Left lung (tissue), 10 donors: ENCODE results near the gene CEMIP2. TPM values are rescaled to one million over a fixed set of nuclear protein-coding genes. Genes with fewer than 3 reads are reported as not detected.

Experiments used
- ATAC-seq: fragments of 200-7000 bp; cut with Tn5 transposase; one replicate; pipeline ENCODE4 v1.9.1; 2020; ENCODE audit warnings: moderate library complexity
- DNase-seq, 4 donors: peaks; one replicate each; pipeline ENCODE4 v3.0.0-alpha.2; 2013 to 2020
- H3K27ac ChIP-seq, 2 donors: fragments of 200-600 bp; sonication (generic) in 1 of 2; one replicate each; pipeline versions ENCODE4 v1.5.0 to v1.8.0; 2020 to 2021
- H3K27me3 ChIP-seq, 2 donors: fragments of 200-600 bp; sonication (generic) in 1 of 2; one replicate each; pipeline versions ENCODE4 v1.5.0 to v1.8.0; 2020 to 2021
- H3K36me3 ChIP-seq, 2 donors: fragments of 200-600 bp; sonication (generic) in 1 of 2; one replicate each; pipeline versions ENCODE4 v1.5.0 to v1.8.0; 2020 to 2021
- H3K4me1 ChIP-seq, 2 donors: fragments of 200-600 bp; one replicate each; pipeline ENCODE4 v1.8.0; 2021
- H3K4me3 ChIP-seq, 2 donors: fragments of 200-600 bp; sonication (generic) in 1 of 2; one replicate each; pipeline versions ENCODE4 v1.5.0 to v1.8.0; 2020 to 2021; ENCODE audit warnings: mild to moderate bottlenecking in 1 of 2
- H3K9me3 ChIP-seq, 2 donors: fragments of 200-600 bp; sonication (generic) in 1 of 2; one replicate each; pipeline versions ENCODE4 v1.5.0 to v1.8.0; 2020 to 2021
- CTCF ChIP-seq, 2 donors: fragments of 200-600 bp; sonication (generic) in 1 of 2; IDR thresholded peaks; one replicate each; pipeline versions ENCODE4 v1.5.0 to v1.8.0; 2021; ENCODE audit warnings: antibody characterized with exemption in 2 of 2
- intact Hi-C, 2 donors: fragments of 100-400 bp; cut with DNase I; formaldehyde crosslinking; loops; one replicate each; pipeline versions ENCODE4 v1.11.2 to v1.14.2; 2022
- polyA plus RNA-seq, 6 donors: library from polyadenylated mRNA; unstranded; fragments of 120-200 nt; gene quantifications; one replicate each; pipeline ENCODE4 v1.2.1, GENCODE V29; 2013; ENCODE audit not compliant: insufficient read length in 6 of 6
- total RNA-seq, 2 donors: library from RNA; stranded (reverse); fragmentation: NEBNext Ultra II Directional; extraction: Animal tissue kit (Norgen Biotek cat#: 25700); gene quantifications; one replicate each; pipeline ENCODE4 v1.2.1, GENCODE V29; 2021
- donor health status: DM: no; HTN: yes; CAD: no.
- donor health status: DM: no; HTN: no; CAD: no.

The CEMIP2 gene
- total and polyA plus RNA-seq, 8 donors, result 48.0 to 111 (median 54.4) TPM

- Histone ChIP-seq H3K4me1 (peaks cover 0 to 1% of the 10 kb centered on the region in 2 donors), H3K27me3 (peaks cover 0 to 1% of the 10 kb centered on the region in 2 donors), H3K27ac (no peak overlapping the region), H3K36me3 (no peaks in the 10 kb centered on the region), H3K9me3 (no peaks in the 10 kb centered on the region), H3K4me3 (no peak overlapping the region)
- no peak for TF ChIP-seq CTCF (IDR thresholded peaks at IDR 0.05)
- DNase-seq (peak in 1 of 4 donors; percentile 37), ATAC-seq (no peak)
- intact Hi-C loops, result no loop called here
Measured at GRCh38 chr9:71774920-71775319, 6.6 kb upstream of the CEMIP2 start.

GRCh38 chr9:71772726-71773125 lies 4.4 kb upstream of the CEMIP2 start:
- TF ChIP-seq CTCF (IDR thresholded peaks at IDR 0.05), result no peak
- no peaks in the 10 kb centered on the region for H3K9me3 ChIP-seq
- intact Hi-C loops, result no loop called here

GRCh38 chr9:71770170-71770569 lies 1.9 kb upstream of the CEMIP2 start:
- no peak for DNase-seq
- Histone ChIP-seq H3K9me3 (no peaks in the 10 kb centered on the region), H3K27ac (peak overlapping the region in 1 of 2 donors; percentile 98), H3K27me3 (peaks cover 0 to 10% of the 10 kb centered on the region in 2 donors), H3K4me3 (no peak overlapping the region), H3K4me1 (peaks cover 10 to 37% of the 10 kb centered on the region in 2 donors), H3K36me3 (no peaks in the 10 kb centered on the region)
- no peak for ATAC-seq
- TF ChIP-seq CTCF (IDR thresholded peaks at IDR 0.05), result no peak
- intact Hi-C loops, result no loop called here

More at GRCh38 chr9:71772726-71773125, 4.4 kb upstream of the CEMIP2 start:
- peaks cover 0 to 10% of the 10 kb centered on the region in 2 donors for H3K27me3 ChIP-seq
- DNase-seq (no peak), ATAC-seq (no peak)
- H3K36me3 ChIP-seq, result no peaks in the 10 kb centered on the region
- no peak overlapping the region for H3K27ac ChIP-seq
- no peak overlapping the region for H3K4me3 ChIP-seq
- H3K4me1 ChIP-seq, result peaks cover 0 to 12% of the 10 kb centered on the region in 2 donors

GRCh38 chr9:71769175-71770161 lies 1.2 kb upstream of the CEMIP2 start:
- peak; percentile 54 to 94 (median 79) for DNase-seq
- intact Hi-C loops, result no loop called here
- H3K9me3 ChIP-seq, result no peaks in the 10 kb centered on the region
- peaks cover 12 to 44% of the 10 kb centered on the region in 2 donors for H3K4me1 ChIP-seq
- H3K36me3 ChIP-seq, result no peaks in the 10 kb centered on the region
- peak overlapping the region; percentile 83 to 86 for H3K4me3 ChIP-seq
- H3K27ac ChIP-seq, result peak overlapping the region; percentile 98
- TF ChIP-seq CTCF (IDR thresholded peaks at IDR 0.05), result peak in 1 of 2 donors; percentile 6
- peaks cover 0 to 10% of the 10 kb centered on the region in 2 donors for H3K27me3 ChIP-seq
- ATAC-seq, result peak; percentile 70

- peaks cover 0 to 10% of the 10 kb centered on the region in 2 donors for H3K27me3 ChIP-seq
- DNase-seq (peak in 2 of 4 donors; percentile 33 to 85), ATAC-seq (peak; percentile 0)
- no peaks in the 10 kb centered on the region for H3K36me3 ChIP-seq
- H3K4me3 ChIP-seq, result peak overlapping the region; percentile 83 to 86
- H3K27ac ChIP-seq, result peak overlapping the region; percentile 98
- intact Hi-C loops, result no loop called here
- no peak for TF ChIP-seq CTCF (IDR thresholded peaks at IDR 0.05)
- H3K9me3 ChIP-seq, result no peaks in the 10 kb centered on the region
- H3K4me1 ChIP-seq, result peaks cover 28 to 60% of the 10 kb centered on the region in 2 donors
Measured at GRCh38 chr9:71767776-71768321, 464 bp downstream of the CEMIP2 start.
